ELF-1 (cell line): ENCODE data around the gene POTEH.
"Not testable (repeated sequence)": the region's sequence is repeated elsewhere in the genome, so short reads cannot be mapped to it uniquely, and the experiment has no call there.

Source experiments
- DNase-seq: peaks from one replicate; pipeline ENCODE4 v3.0.0-alpha.2; 2016; ENCODE audit warnings: low read depth, low spot score

POTEH gene

DNA sequence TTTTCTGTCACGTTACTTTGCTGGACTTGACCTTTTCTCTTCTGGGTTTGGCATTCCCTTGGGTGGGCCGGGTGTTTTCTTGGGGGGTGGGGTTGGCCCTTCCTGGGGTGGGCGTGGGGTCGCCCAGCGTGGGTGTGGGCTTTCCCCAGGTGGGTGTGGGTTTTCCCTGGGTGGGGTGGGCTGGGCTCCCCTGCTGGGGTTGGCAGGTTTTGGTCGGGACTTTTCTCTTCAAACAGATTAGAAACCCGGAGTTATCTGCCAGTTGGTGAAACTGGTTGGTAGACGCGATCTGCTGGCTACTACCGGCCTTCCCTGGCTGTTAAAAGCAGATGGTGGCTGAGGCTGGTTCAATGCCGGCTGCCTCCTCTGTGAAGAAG, at the start of gene POTEH:
POTEH (plus strand) TSS at position 278 of the 377 bp plus-strand sequence; CDS start at position 330, 52 bp downstream.
- not testable (repeated sequence) for DNase-seq

DNA sequence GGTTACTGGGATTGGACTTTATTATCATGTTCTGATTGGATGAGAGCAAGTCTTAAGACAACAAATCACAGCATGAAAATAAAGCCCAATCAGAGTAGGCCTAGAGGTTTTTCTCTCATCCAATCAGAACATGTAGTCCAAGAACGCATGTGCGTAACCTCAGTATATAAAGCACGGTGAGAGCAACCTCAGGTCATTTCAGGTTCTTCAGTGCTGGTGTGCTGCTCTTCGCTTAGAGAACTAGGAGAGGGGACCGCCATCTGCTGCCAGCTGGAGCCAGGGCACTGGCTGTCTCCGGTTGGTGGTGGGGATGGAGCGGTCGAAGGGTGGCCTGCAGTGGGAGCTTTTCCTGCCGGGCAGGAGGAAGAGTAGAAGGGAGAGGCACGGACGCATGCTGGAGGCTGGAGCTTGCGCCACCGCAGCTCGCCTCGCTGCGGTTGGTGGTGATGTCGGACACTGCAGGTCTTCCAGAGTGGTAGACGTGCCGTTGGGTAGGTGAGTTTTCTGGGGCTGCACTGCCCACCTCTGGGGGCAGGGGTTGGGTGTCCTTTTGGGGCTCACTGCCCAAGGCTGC, 47.5 kb upstream of the POTEH start:
- DNase-seq, result not testable (repeated sequence)

DNA sequence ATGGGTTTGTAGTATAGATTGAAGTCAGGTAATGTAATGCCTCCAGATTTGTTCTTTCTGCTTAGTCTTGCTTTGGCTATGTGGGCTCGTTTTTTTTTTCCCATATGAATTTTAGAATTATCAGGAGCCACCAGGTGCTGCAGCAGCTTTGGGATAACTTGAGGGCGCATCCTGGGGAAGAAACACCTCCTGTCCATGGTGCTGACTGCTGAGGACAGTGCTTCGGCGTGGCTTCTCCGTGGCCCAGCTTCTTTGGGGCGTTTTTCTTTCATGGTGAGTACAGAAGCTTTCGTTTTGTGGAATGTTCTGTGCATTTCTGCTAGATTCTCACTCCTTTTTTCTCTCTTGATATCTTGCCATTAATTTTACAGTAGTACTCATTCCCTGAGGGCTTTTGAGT, 37.9 kb upstream of the POTEH start:
- DNase-seq, result not testable (repeated sequence)

DNA sequence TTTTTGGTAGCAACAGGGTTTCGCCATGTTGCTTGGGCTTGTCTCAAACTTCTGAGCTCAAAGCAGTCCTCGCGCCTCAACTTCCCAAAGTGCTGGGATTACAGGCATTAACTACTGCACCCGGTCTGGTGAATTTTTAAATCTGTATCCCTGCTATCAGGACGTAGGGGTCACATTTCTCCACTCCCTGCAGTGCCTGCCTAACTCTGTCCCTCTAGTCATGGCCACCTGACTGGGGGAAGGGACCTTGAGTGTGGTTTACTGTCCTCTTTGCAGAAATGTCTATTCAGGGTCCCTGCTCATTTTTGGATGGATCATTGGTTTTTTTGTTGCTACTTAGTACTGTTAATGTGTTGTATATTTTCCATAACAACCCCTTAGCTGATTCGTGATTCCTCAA, 37.1 kb upstream of the POTEH start:
- DNase-seq, result not testable (repeated sequence)

DNA sequence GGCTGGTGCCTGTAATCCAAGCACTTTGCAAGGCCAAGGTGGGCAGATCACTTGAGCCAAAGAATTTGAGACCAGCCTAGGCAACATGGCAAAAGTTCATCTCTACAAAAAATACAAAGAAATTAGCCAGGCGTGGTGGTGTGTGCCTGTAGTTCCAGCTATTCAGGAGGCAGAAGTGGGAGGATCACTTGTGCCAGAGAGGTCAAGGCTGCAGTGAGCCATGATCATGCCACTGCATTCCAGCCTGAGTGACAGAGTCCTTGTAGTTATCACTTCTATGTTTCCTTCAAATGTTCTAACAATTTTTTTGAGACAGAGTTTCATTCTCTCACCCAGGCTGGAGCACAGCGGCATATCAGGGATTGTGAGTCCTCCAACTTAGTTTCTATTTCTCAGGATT, 36.6 kb upstream of the POTEH start:
- DNase-seq, result not testable (repeated sequence)

DNA sequence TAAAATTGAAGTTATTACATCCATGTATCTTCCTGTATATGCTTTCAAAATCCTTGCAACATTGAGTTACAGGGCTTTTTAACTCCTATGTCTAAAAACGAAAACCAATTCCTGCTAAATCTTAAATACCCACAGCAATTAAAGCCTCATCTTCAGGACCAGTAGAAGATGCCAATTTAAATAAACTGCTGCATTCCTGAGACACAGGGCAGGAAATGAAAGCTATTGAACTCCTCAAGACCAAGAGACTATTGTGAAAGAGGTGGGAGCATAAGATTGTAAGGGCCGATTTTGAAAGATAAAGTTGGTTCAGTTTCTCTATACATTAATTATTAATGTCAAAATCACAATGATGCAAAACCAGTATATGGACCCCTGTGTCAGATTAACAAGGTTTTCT, 28.7 kb upstream of the POTEH start:
- DNase-seq, result not testable (repeated sequence)

DNA sequence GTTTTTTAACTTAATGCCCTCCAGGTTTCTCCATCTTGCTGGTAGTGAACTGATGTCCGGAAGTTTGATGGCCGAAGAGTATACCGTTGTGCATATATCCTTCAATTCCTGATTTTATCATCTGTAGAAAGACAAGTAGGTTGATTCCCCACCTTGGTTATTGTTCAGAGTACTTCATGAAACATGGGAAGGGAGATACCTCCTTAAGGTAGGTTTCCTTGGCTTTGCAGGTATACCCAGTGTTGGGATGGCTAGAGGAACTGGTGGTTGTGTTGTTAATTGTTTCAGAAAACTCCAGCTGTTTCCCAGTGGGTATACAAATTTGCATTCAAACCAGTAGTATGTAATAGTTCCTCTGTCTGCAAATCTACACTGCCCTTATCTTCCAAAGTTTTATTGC, 25.1 kb upstream of the POTEH start:
- DNase-seq, result not testable (repeated sequence)

DNA sequence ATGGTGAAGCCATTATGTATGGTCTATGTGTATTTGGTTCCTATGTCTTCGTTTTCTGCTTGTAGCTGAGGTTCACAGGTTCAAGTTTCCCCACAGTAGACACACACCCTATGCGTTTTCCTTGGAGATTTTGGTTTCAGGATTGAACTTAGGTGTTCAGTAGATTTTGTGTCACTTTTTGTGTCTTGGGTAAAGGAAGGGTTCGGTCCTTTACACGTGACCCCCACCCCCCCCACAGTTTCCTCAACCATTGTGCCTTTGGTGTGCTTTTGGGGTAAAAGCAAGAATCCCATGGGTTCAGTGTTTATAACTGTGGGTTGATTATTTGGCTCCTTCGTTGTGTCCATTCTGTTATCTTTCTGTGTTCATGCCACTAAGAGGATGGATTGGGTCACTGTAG, 24.3 kb upstream of the POTEH start:
- not testable (repeated sequence) for DNase-seq

DNA sequence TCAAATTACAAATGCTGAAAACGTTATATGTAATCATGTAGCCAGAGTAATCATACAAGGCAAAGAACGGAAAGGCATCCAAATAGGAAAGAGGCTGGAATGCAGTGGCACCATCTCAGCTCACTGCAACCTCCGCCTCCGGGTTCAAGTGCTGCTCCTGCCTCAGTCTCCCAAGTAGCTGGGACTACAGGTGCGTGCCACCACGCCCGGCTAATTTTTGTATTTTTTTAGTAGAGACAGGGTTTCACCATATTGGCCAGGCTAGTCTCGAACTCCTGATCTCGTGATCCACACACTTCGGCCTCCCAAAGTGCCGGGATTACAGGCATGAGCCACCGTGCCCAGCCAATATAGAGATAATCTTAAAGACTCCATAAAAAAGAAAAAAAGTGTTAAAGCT, 20.4 kb upstream of the POTEH start:
- DNase-seq, result not testable (repeated sequence)

DNA sequence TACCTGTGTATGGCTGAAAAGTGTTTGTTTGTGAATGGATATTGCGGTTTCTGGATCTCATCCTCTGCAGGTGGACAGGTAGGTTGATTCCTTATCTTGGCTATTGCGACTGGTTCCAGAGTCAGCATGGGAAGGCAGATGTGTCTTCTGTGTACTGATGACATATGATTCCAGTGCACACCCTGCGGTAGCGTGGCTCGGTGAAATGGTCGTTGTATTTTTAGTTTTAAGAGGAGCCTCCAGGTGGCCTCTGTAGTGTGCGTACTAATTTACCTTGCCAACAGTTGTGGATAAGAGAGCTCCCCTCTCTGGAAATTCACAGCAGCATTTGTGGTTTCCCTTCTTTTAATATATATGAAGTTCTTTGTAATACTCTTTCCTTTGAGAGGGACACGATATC, 10.1 kb upstream of the POTEH start:
- not testable (repeated sequence) for DNase-seq

DNA sequence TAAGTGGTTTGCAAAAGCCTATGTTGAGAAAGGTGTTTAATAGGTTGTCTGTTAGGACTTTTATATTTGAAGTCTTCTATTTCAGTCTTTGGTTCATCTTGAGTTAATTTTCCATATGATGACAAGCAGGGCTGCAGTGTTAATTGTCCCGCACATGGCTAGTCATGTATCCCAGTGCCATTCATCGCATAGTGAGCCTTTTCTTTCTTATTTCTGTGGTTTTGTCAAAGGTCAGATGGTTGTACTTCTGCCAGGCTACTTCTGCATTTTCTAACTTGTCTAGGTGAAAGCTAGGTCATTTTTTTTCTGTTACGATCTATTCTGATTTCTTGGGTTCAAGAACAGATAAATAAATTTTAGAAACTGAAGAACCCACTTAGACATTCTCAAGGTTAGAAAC, 5.7 kb upstream of the POTEH start:
- not testable (repeated sequence) for DNase-seq

DNA sequence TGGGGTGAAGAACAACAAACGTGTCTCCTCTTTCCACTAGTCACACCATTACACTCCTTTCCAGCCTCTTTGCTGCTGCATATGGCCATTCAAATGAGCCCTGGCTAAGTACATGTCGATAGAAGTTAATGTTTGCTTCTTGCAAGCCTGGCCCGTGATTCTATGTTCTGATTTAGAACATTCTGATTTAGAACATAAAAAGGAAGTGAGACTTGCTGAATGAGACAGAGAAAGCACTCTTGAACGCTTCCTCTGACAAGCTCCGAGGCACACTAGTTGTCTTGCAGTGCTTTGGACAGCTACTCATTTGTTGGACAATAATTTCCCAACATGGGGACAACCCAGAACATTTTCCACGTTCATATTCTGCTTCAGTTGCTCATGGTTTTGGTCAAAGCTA, 5.1 kb upstream of the POTEH start:
- DNase-seq, result not testable (repeated sequence)

DNA sequence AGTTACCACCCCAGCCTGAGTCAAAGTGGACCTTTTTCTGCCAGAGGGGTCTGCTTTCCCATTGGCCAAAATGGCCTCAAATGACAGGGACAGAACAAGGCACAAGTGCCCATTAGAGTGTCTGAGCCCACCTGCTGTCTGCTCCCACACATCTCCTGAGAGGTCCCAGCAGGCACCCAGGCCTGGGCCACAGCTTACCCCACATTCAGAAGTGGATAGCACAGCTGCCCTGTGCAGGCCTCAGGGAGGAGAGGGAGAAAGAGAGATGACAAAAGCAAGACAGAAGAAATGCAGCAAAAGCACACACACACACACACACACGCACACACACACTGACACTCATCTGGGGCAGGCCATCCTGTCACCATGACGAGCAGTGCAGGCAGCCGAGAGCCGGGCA, 4.2 kb upstream of the POTEH start:
- not testable (repeated sequence) for DNase-seq

DNA sequence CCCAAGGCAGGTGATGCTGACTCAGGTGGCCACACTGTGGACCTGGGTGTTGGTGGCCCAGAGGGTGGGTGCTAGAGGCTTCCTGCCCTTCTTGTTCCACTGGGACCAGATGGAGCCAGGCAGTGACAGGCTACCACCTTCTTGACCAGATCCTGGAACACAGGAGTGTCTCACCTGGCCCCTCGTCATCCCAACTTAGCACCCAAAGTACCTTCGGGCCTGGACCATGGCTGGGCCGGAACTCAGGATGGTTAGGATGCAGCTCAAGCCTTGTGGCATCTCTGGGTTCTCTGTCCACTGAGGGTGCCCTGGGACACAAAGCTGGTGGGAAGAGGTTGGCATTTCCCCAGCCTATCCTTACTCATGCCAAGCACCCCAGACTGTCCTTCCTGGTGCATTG, 2.7 kb upstream of the POTEH start:
- not testable (repeated sequence) for DNase-seq

DNA sequence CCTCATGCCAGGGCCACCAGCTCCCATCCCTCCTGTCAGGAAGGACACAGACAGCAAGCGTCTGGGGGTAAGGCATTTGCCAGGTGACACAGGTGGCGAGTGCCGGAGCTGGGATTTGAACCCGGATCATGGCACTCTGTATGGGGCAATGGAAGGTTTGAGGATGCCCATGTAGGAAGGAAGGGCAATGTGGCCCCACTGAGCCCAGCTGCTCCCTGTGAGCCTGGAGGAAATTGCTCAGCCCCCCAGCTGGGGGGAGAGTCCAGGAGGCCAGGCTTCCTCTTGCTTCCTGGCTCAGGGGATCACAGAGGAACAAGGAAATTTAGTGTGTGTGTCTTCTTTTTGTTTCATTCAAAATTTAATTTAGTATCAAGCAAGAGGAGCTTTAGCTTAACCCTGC, 2.1 kb upstream of the POTEH start:
- not testable (repeated sequence) for DNase-seq

DNA sequence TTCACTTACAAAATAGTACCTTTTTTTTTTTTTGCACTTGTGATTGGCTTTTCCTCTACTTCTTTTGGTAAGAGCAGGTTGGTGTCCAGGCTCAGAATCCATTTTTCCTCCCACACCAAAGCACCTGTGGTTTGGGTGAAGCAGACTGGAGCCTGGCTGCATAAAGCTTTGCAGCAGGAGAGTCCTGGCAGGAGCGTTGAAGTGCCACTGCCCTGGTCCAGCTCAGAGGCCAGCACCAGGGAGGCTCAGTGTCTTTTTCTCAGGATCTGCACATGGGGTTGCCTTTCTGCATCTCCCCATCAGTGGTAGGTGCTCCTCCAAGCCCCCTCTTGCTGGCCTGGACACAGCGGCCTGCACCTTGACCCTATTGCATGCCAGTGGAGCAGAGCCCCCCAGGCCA, 1.7 kb upstream of the POTEH start:
- DNase-seq, result not testable (repeated sequence)

DNA sequence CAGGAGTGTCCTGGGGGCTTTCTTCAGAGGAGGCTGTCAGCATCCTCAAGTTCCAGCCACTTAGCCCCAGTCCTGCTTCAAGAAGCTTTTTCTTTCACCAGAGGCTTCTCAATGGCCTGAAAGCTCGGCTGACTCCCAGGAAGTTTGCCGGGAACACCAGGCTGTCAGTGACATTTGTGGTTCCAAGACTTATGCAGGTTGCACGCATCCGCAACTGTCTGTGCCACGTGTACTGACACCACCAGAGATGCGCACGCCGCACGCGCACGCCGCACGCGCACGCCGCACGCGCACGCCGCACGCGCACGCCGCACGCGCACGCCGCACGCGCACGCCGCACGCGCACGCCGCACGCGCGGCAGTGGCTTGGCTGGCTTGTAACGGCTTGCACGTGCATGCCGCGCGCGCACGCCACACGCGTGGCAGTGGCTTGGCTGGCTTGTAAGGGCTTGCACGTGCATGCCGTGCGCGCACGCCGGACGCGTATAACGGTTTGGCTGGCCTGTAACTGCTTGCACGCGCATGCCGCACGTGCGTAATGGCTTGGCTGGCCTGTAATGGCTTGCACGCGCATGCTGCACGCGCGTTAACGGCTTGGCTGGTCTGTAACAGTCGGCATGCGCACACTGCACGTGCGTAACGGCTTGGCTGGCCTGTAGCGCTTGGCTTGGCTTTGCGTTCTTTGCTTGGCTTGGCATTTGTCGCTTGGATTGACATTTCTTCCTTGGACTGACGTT, 646 bp upstream of the POTEH start:
- DNase-seq, result not testable (repeated sequence)

DNA sequence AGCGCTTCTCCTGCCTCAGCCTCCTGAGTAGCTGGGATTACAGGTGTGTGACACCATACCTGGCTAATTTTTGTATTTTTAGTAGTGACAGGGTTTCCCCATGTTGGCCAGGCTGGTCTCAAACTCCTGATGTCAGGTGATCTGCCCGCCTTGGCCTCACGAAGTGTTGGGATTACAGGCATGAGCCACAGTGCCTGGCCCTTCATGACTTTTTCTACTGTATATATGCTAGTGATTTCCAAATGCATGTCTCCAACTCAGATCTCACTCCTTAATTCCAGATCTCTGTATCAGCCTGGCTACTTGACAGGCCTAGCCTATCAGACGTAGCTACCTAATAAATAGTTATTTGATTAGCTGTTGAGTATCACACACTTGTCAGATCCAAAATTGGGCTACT, 23.8 kb downstream of the POTEH start:
- not testable (repeated sequence) for DNase-seq

DNA sequence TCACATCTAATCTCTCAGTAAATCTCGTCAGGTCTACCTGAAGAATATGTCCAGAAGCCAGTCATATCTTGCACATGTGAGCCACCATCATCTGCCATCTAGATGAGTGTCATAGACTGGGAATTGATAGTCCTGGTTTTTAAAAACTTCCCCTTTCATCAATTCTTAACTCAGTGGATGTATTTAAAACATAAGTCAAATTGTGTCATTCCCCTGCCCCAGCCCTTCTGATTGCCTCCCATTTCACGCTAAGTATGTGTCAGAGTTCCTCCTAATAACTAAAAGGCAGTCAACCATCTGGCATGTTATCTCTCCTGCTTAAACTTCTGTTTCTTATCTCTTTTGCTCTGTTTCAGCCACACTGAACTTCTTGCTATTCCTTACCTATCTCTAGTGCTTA, 24.3 kb downstream of the POTEH start:
- DNase-seq, result not testable (repeated sequence)

DNA sequence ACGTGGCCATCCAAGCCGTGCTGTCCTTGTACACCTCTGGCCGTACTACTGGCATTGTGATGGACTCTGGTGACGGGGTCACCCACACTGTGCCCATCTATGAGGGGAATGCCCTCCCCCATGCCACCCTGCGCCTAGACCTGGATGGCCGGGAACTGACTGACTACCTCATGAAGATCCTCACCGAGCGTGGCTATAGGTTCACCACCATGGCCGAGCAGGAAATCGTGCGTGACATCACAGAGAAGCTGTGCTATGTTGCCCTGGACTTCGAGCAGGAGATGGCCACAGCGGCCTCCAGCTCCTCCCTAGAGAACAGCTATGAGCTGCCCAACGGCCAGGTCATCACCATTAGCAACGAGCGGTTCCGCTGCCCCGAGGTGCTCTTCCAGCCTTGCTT, 32.1 kb downstream of the POTEH start:
- DNase-seq, result not testable (repeated sequence)

DNA sequence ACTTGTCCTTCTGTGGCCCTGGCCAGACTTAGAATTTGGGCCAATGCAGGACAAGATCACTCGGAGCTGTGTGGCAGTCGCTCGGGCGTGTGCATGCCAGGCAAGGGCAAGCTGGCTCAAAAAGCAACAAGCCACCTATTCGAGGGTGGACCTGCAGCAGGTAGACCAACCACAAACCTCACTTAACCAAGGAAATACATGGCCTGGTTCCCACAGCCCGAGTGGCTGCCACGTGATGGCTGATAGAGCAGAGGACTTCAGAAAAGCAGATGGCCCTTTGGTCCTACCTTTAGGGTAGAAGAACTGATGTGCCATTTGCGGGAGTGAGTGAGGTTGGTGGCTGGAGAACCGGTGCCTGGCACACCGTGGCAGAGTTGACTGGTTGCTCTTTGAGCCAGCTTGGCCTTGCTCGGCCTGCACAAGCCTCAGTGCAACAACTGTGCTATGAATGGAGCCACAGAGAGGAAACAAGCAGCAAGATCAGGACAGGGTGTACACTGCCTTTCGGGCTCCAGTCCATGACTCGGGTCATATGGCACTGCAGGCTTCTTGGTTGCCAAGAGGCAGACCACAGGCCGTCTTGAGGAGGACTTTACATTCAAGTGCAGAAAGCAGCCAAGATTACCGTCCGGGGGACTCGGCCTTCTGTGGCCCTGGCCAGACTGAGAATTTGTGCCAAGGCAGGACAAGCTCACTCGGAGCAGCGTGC, 39.5 kb downstream of the POTEH start:
- DNase-seq, result not testable (repeated sequence)

DNA sequence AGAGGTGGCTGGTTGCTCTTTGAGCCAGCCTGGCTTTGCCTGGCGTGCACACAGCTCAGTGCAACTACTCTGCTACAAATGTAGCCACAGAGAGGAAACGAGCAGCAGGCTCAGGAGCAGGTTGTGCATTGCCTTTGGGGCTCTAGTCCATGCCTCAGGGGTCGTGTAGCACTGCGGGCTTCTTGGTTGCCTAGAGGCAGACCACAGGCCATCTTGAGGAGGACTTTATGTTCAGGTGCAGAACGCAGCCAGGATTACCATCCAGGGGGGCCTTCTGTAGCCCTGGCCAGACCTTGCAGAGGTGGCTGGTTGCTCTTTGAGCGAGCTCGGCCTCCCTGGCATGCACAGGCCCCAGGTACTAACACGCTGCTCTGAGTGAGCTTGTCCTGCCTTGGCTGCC, 41.2 kb downstream of the POTEH start:
- not testable (repeated sequence) for DNase-seq

DNA sequence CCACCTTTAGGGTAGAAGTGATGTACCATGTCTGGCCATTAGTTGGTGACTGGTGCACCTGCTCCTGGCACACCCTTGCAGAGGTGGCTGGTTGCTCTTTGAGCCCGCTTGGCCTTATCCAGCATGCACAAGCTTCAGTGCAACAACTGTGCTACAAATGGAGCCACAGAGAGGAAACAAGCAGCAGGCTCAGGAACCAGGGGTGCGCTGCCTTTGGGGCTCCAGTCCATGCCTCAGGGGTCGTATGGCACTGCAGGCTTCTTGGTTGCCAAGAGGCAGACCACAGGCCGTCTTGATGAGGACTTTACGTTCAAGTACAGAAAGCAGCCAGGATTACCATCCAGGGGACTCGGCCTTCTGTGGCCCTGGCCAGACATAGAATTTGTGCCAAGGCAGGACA, 44.6 kb downstream of the POTEH start:
- not testable (repeated sequence) for DNase-seq
